HG03108 (cell line): ENCODE results near the gene MSANTD2.

ENCODE experiments used
- ATAC-seq: cut with Tn5 transposase; IDR thresholded peaks from one replicate; pipeline ENCODE4 v1.9.1; 2021; ENCODE audit warnings: moderate library complexity; ENCODE audit not compliant: unreplicated experiment

MSANTD2 gene

DNA sequence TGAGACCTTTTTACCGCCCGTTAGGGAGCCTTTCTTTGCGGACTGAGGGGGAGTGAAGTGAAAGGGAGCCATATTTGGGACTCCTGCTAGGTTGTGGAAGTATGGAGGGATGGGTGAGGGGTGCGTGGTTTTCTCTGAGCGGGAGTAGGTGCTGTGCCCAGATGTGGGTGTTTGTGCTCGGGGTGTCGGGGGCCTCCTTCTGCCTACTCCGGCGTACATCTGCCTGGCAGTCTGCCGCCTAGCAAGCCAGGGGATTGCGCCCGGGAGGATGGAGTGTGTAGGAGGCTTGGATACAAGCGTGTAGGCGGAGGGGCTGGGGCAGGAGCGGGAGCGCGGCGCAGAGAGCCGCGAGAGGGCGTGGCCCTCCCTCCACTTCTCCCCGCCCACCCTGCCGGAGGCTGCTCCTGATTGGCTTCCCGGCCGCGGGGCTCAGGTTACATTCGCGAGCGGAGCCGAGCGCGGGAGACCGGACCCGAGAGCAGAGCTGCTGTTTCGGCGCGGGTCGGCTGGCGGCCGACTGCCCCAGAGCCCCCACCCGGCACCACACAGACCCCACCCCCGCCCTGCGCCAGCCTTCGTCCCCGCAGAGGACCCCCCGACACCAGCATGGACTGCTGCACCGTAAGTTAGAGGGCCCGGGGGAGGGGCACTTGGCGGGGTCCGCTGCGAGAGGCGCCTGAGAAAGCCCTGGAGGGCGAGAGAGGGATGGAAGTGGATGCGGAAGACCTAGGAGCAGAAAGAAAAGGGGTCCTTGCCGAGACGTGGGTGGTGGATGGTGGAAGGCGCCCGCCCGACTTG, 60.5 kb downstream of the MSANTD2 start, which contains the start of gene NRGN:
NRGN (plus strand) TSS at position 464 of the 798 bp plus-strand sequence; CDS start at position 607, 143 bp downstream.
- peak; percentile 98 for ATAC-seq

DNA sequence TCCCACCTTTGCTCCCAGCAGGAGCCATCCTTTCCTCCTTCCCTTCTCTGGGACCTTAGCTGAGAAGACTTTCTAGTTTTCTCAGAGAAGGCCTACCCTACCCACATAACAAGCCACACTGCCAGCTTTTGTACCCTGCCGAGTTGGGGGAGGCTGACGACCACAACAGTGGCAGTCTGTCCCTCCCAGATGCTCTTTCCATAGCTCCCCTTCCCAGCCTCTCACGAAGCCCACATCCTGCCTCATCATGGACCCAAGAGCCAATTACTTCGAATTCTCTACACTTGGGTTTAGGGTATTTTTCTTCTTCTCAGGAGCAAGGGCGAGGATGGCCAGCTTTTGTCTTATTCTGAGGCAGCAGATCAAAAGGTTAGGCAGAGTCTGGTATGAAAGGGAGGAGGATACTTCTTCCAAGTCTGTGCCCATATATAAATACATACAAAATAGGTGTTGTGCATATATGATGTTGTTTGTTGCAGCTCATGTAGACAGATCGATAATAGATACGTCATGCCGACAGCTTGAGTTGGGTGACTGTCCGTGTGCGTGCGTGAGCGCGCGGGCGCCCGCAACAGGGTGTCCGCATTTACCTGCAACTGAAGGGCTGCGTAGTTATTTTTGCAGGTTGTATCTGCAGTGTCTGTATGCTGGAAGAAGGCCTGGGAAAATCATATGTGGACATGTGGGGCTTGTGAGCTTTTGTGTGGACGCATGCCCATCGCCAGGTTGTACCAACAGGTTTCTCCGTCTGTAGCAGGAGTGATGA, 61.3 kb downstream of the MSANTD2 start:
- no peak for ATAC-seq

DNA sequence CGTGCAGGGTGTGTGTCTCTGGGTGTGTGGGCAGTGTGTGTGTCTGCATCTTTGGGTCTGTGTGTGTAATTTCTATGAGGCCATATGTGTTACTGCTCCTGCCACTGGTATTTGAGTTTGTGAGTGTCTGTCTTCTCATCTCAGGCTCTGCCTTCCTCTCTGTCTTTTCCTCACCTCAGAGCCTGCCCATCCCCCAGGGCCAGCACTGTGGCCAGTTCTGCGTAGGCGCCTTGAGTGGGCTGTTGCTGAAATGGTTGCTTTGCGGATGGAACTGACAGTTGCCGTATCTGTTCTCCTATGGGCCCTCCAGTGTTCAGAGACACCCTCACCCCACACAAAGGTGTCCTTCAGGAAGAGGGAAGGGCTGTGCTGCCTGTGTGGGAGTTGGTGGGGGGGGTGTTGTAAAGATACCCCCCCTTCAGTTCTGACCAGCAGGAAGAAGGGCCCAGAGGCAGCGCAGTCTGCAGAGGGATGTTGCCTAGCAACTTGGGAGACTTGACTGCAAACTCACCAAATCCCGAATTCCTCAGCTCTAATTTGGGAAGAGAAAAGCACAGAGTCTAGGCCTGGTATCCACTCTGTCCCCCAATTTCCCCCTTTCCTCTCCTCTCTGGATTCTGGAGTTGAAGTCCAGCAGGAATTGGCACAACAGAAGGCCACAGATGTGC, 62.4 kb downstream of the MSANTD2 start:
- no peak for ATAC-seq

DNA sequence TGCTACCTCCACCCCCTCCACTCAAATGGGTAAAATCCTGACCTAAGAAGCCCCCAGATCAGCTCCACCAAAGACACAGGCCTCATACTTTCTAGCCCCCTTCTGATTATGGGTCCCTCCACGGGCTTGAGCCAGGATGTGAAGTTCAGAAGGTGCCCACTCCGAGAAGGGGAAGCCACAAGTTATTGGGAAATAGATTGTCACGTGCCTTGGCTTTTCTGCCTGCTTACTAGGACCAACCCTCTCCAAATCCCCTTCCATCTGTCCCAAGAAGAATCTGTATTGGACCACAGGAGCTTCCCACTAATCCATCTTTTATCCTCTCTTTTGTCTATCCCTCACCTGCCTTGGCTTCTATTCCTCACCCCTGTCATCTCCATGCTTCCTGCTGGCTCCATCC, 63.5 kb downstream of the MSANTD2 start:
- ATAC-seq = no peak

DNA sequence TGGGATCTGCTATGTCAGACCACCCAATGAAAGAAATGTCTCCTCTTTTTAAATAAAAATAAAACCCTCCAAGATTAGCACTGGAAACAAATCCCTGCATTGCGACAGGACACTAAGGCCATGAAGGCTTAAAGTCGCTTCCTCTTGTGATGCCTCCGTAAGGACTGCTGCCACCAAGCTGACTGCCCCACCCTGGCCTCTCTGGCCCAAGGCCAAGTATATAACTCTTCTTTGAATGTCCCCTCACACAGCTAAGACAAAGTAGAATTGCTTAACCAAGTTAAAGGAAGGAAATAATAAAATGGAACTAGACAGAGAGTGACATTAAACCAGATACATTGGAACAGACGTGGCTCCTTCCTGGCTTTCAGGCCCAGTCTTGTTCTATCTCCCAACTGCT, 68.0 kb downstream of the MSANTD2 start:
- ATAC-seq = no peak

DNA sequence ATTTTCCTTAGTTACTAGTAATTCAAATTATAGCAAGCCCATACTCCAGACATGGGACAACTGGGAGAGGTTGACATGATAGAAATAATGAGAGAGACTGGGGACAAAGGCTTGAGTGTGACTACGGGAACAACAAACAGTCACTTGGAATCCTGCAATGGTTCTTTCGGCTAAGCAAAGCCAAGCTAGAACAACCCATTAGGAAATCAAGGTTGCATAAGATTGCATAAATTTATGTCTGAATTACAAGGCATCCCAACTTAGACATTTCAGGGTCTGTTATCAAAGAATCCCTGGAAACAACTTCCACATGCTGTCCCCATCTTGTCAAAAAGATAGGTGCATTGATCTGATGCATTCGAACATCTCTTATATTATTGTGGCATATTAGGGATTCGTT, 70.6 kb downstream of the MSANTD2 start:
- ATAC-seq = no peak

DNA sequence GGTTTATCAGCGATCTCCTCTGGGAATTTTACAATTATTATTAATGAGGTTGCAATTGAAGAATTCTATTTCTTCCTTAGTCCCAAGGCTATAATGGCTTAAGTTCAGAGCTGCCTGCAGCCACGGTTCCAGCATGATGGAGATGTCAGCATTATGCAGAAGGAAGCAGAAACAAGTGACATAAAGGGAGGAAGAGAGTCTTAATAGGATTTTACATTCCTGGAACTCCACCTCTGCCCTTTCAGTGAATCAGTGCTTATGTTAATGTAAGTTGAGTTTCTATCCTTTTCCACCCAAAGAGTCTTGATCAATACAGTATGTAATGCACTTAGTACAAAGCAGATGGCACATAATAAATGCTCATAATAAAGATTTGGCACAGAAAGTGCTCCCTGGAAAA, 72.1 kb downstream of the MSANTD2 start:
- no peak for ATAC-seq

DNA sequence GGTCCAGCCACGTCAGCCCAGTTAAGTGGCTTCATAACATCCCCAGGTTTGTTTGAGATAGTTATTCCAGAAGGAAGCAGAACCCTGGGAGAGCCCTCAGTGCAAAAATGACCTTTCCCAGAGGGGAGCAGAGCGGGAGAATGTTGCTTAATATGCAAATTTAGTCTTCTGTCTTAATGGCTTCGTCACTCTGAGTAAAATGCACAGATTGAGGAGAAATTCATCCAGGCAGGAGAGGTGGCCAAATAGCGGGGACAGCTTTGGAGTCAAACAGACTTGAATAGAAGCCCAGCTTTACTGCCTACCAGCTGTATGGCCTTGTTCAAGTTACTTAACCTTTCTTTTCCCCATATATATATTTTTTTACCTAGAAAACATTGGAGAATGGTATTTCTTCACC, 72.7 kb downstream of the MSANTD2 start:
- ATAC-seq = no peak

DNA sequence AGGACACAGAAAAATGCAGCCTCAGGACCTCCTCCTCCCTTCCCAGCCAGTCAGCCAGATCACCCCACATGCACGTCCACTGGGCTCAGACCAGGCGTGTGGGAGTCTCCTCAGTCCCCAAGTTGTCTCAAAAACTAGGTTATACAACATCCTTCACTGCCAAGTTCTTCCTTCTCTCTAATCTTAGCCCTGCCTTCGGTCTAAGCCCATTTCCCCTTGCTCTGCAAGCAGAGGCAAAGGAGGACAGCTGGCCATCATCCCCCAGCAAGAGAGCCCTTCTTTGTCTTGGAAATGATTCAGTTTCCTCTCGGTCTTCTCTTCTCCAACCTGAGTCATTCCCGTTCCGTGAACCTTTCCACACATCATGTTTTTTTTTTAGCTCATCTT, 74.5 kb downstream of the MSANTD2 start:
- peak; percentile 5 for ATAC-seq

DNA sequence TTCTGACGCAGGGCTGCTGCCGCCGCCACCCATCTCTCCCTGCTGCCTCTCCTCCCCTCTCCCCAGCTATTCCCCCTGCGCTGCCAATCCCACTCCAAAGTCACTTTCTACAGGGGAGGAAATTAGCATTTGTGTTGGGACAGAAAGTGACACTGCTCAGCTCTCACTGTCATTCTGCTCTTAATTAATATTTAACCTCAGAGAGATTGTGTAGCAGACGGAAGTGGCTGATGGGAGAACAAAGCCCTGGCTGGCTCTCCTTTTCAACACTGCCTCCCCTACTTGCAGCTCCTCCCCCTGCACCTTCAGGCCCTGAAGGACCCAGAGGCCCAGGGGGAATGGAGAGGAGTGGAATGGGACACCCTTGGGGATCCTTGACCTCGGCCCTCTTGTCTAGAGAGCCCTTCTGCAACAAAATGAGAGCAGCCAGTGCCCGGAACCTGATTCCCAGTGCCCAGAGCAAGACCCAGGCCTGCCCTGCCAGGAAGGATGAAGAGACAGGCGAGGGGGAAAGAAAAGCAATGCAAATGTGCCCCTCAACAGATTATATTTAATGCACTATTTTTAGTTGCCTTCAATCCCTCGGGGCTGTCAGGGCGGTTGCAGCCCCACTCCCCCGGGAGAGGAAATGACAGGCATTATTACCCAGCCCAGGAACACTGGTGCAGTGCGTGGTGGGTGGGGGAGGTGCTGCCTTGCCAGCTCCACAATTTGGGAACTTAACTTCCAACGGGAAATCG, 75.1 kb downstream of the MSANTD2 start:
- peak; percentile 96 for ATAC-seq

DNA sequence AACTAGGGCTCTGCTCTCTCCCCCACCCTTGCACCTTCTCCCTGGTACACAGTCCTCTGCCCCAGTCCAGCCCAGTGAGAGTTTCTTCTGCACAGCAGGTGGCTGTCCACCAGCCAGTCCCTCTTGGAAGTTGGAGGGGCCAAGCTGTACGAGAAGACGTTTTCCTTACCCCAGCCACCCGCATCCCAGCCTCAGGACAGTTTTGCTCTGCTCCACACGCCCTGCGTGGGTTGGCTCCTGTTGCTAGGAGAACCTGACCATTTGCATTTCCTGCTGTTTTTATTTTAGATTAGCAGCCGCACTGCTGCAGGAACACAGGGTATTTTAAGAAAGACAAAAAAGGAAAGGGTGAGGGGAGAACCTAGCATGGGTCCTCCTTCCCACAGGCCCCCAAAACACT, 78.0 kb downstream of the MSANTD2 start:
- ATAC-seq = no peak

DNA sequence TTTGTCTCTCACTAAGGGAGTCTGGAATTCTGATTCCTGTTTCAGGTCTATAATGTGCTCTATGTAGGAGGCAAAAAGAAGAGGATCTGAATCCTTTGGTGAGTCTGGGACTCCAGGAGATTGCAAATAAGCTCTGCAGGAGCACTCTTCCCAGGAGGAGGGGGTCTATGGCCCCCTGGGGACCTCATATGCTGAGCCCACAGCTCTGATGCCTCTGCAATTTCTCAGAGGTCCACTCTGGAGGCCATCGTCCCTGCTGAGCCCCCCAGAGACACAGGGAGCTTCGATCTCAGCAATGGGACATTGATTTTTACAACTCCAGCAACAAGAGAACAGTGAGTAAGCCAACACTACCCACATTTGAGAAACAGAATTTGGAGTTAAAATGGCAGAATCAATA, 80.7 kb downstream of the MSANTD2 start:
- ATAC-seq = no peak

DNA sequence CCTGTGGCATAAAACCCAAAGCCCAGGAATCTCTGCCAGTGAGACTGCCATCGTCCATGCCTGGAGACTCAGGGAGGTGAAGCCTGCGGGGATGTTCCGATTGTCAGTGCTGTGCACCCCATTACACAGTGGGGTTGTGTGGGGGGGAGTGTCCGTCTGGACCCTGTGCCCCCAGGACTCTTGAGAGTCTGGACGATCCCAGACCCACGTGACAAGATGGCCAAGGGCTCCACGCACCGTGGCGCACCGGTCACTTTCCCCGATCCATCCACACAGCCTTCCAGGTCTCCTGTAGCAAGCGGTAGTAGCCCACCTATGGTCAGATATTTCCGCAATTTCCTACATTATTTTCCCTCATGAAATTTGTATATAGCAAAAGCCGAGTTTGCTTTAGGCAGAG, 81.4 kb downstream of the MSANTD2 start:
- no peak for ATAC-seq

DNA sequence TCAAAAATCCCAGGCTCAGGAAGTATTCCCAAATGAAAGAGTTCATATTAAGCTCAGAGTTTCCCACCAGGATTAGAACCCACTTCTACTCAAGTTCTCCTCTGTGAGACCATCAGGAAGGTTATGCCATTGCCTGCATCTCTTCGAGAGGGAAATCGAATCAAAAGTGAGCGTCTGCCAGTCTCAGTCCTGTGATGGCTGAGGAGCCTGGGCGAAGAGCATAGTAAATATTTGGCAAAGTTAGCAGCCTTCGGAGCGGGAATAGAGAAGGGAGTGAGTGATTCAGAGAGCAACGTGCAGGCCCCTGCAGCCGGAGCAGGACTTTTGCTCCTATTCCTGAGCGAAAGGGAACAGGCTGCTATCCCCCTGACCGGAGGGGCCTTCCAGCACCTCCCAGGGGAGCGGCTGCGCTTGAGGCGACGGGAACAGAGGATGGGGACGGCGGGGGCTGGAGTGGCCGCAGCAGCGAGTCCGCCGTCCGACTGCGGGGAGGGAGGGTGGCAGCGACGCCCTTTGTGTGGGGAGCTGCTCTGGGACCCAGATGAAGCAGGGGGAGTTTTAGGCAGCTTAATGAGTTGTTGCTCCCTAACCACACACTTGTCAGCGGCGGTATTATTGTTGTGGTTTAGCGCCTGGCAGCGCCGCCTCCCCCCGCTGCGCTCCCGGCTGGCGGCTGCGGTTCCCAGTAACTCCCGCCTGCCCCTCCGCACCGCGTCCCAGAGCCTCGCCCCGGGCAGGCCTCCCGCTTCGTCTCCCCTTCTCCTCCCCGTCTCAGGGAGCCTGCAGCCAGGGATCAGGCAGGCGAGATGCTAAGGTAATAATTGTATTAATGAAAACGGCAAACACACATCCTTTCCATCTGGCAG, 82.2 kb downstream of the MSANTD2 start:
- ATAC-seq = no peak

DNA sequence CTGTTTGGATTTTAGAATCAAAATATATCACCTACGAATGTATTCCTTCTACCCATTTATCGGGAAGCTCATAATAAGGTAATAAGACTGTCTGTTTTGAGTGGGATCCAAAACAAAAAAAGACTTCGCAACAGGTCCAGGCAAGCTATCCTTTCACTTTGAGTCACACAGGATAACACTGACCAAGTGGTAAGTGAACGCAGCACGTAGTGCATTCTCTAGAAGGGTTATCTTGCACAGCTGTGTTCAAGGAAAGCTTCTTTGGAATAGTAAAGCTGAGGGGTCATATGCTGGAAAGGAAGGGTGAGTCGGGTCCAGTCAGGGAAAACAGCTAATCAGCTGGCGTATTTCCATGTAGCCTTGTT, 82.8 kb downstream of the MSANTD2 start:
- ATAC-seq = peak; percentile 58

DNA sequence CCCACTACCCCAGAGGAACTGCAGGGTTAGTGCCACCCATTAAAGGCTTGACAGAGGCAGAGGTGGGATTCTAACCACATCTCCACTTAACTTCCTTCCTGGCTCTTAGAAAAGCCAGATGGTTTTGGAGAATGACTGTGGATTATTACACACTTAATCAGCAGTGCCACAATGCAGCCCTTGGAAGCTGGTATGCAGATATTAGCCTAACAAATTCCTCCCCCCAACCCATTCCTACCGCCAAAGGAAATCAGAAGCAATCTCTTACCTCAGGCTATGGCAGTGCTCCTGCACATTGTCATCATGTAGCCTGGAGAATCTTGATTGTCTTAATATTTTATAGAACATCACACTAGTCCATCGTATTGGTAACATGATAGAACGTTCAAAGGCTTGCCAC, 83.6 kb downstream of the MSANTD2 start:
- ATAC-seq = no peak
